ENCODE measurements around the gene ABCA3. TPM values are rescaled to one million over a fixed set of nuclear protein-coding genes. Genes with fewer than 3 reads are reported as not detected.
"Not testable (repeated sequence)": the region's sequence is repeated elsewhere in the genome, so short reads cannot be mapped to it uniquely, and the experiment has no call there.

ABCA3 gene
- total and polyA plus RNA-seq, 9 donors, result 2.0 to 11.3 (median 6.9) TPM

GRCh38 chr16:2263026-2263425, 77.5 kb downstream of the ABCA3 start:
- H3K27me3 ChIP-seq; H3K4me3 ChIP-seq; H3K4me1 ChIP-seq (ENCODE audit: insufficient read depth); intact Hi-C loops (cut with DNase I); DNase-seq; H3K9me3 ChIP-seq; H3K36me3 ChIP-seq; H3K27ac ChIP-seq: not testable (repeated sequence)
- 80 to 84% (median 80%) methylated on average over 14 of the region's 14 CpGs for WGBS, 3 donors

- H3K27me3 ChIP-seq, result no peaks in the 10 kb centered on the region
- 95 to 97% (median 95%) methylated on average over 8 of the region's 8 CpGs for WGBS, 3 donors
- H3K27ac ChIP-seq, result no peak overlapping the region
- H3K4me1 ChIP-seq (ENCODE audit: insufficient read depth), result no peaks in the 10 kb centered on the region
- TF ChIP-seq EP300 (IDR thresholded peaks at IDR 0.05) (no peak), POLR2A (IDR thresholded peaks at IDR 0.05) (no peak), CTCF (IDR thresholded peaks at IDR 0.05) (no peak)
- no peaks in the 10 kb centered on the region for H3K9me3 ChIP-seq
- intact Hi-C loops (cut with DNase I), result no loop called here
- DNase-seq, result no peak
- H3K36me3 ChIP-seq, result no peaks in the 10 kb centered on the region
- H3K4me3 ChIP-seq, result no peak overlapping the region
These were observed 80.3 kb downstream of the ABCA3 start for GRCh38 chr16:2260250-2260649.

GRCh38 chr16:2258530-2258929, 82.0 kb downstream of the ABCA3 start:
- intact Hi-C loops (cut with DNase I), result loop anchor here in 1 of 4 donors (10.0 kb wide), 1 partner anchor 104 kb away; the partner anchor contains the start of gene TRAF7
- H3K27me3 ChIP-seq; DNase-seq; H3K27ac ChIP-seq; H3K36me3 ChIP-seq; H3K4me1 ChIP-seq (ENCODE audit: insufficient read depth); H3K4me3 ChIP-seq; H3K9me3 ChIP-seq: not testable (repeated sequence)
- WGBS, 3 donors, result 89 to 90% (median 90%) methylated on average over 7 of the region's 7 CpGs

GRCh38 chr16:2257726-2258125, 82.8 kb downstream of the ABCA3 start:
- no peaks in the 10 kb centered on the region for H3K36me3 ChIP-seq
- no peak overlapping the region for H3K4me3 ChIP-seq
- no peak for TF ChIP-seq EP300 (IDR thresholded peaks at IDR 0.05)
- TF ChIP-seq POLR2A (IDR thresholded peaks at IDR 0.05), result no peak
- no peak for TF ChIP-seq CTCF (IDR thresholded peaks at IDR 0.05)
- H3K9me3 ChIP-seq, result no peaks in the 10 kb centered on the region
- DNase-seq, result no peak
- intact Hi-C loops (cut with DNase I), result loop anchor here in 1 of 4 donors (10.0 kb wide), 1 partner anchor 103 kb away; the partner anchor contains the start of gene TRAF7
- H3K27ac ChIP-seq, result no peak overlapping the region
- WGBS, 3 donors, result 84 to 93% (median 91%) methylated on average over 6 of the region's 6 CpGs
- no peaks in the 10 kb centered on the region for H3K4me1 ChIP-seq (ENCODE audit: insufficient read depth)
- H3K27me3 ChIP-seq, result no peaks in the 10 kb centered on the region

- Histone ChIP-seq H3K4me3 (no peak overlapping the region), H3K27ac (no peak overlapping the region), H3K4me1 (ENCODE audit: insufficient read depth) (peaks cover 1% of the 10 kb centered on the region), H3K36me3 (no peaks in the 10 kb centered on the region), H3K27me3 (no peaks in the 10 kb centered on the region), H3K9me3 (no peaks in the 10 kb centered on the region)
- intact Hi-C loops (cut with DNase I), result loop anchor here in 1 of 4 donors (10.0 kb wide), 1 partner anchor 102 kb away; the partner anchor contains the start of gene TRAF7
- 81 to 85% (median 84%) methylated on average over 12 of the region's 12 CpGs for WGBS, 3 donors
- no peak for DNase-seq
- no peak for TF ChIP-seq CTCF (IDR thresholded peaks at IDR 0.05)
- no peak for TF ChIP-seq POLR2A (IDR thresholded peaks at IDR 0.05)
- no peak for TF ChIP-seq EP300 (IDR thresholded peaks at IDR 0.05)
These were observed 83.9 kb downstream of the ABCA3 start for GRCh38 chr16:2256531-2257140.
